Activated naive CD8-positive, alpha-beta T cell treated with anti-CD3 and anti-CD28 coated beads for 36 hours (primary cell): Measurements from ENCODE around the gene UBAC1. TPM values are rescaled to one million over a fixed set of nuclear protein-coding genes. Genes with fewer than 3 reads are reported as not detected.
A peak's percentile ranks its signal among the peaks of the same experiment; 100 is the strongest.
"Not testable (repeated sequence)": the region's sequence is repeated elsewhere in the genome, so short reads cannot be mapped to it uniquely, and the experiment has no call there.

Source experiments
- DNase-seq: peaks from one replicate; pipeline ENCODE4 v3.0.0; 2021
- H3K27ac Mint-ChIP-seq: one replicate; pipeline ENCODE4 v1.8.0; 2022; ENCODE audit warnings: mild to moderate bottlenecking, moderate library complexity, mixed read lengths
- H3K27me3 Mint-ChIP-seq: one replicate; pipeline ENCODE4 v1.8.0; 2022; ENCODE audit warnings: mild to moderate bottlenecking, mixed read lengths
- H3K36me3 Mint-ChIP-seq: one replicate; pipeline ENCODE4 v1.8.0; 2021; ENCODE audit warnings: mild to moderate bottlenecking, mixed read lengths
- H3K4me1 Mint-ChIP-seq: one replicate; pipeline ENCODE4 v1.8.0; 2021; ENCODE audit warnings: mixed read lengths
- H3K4me3 Mint-ChIP-seq: one replicate; pipeline ENCODE4 v1.8.0; 2022; ENCODE audit warnings: mild to moderate bottlenecking, moderate library complexity, mixed read lengths
- H3K9me3 Mint-ChIP-seq: one replicate; pipeline ENCODE4 v1.8.0; 2022; ENCODE audit warnings: mixed read lengths
- total RNA-seq, 2 experiments: library from RNA; stranded (reverse); gene quantifications; one replicate each; pipeline ENCODE4 v1.2.3, GENCODE V29; 2021

Gene UBAC1
- total RNA-seq, 2 experiments from 2014 or later, result 30.0 to 32.6 TPM

DNA sequence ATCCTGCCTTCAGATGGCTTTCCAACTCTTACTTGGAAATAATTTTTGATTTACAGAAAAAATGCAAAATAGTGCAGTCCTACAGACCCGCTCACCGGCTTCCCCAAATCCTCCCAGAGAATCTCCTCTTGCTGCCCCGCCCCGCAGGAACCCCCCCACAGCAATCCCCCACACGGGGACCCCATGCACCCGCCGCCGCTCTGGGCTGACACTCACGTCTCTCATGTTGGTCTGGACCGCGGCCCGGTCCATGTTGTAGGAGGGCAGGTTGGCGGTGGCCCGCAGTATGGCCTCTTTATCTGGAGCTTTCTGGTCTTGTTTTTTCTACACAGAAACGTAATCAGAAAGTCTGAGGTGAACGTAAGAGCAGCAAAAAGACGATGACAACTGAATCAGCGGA lies 13.6 kb downstream of the UBAC1 start:
- H3K36me3 Mint-ChIP-seq, result peaks cover 32% of the 10 kb centered on the region

DNA sequence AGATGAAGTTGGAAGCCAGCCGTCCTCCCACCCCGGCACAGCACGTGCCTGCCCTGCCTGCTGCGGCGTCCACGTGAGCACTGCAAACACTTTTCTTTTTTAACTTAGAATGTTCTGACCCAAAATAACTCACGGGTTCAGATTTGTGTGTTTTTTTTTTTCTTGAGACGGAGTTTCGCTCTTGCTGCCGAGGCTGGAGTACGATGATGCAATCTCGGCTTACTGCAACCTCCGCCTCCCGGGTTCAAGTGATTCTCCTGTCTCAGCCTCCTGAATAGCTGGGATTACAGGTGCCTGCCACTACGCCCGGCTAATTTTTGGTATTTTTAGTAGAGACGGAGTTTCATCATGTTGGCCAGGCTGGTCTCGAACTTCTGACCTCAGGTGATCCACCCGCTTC lies 14.1 kb downstream of the UBAC1 start:
- H3K27me3 Mint-ChIP-seq, H3K4me1 Mint-ChIP-seq, H3K27ac Mint-ChIP-seq, H3K9me3 Mint-ChIP-seq, DNase-seq, H3K4me3 Mint-ChIP-seq: not testable (repeated sequence)
- H3K36me3 Mint-ChIP-seq, result peaks cover 33% of the 10 kb centered on the region

More for the DNA sequence above, 13.6 kb downstream of the UBAC1 start:
- Mint-ChIP-seq H3K4me1 (no peaks in the 10 kb centered on the region), H3K9me3 (no peaks in the 10 kb centered on the region), H3K4me3 (no peak overlapping the region), H3K27ac (no peak overlapping the region), H3K27me3 (no peaks in the 10 kb centered on the region)
- DNase-seq, result no peak

DNA sequence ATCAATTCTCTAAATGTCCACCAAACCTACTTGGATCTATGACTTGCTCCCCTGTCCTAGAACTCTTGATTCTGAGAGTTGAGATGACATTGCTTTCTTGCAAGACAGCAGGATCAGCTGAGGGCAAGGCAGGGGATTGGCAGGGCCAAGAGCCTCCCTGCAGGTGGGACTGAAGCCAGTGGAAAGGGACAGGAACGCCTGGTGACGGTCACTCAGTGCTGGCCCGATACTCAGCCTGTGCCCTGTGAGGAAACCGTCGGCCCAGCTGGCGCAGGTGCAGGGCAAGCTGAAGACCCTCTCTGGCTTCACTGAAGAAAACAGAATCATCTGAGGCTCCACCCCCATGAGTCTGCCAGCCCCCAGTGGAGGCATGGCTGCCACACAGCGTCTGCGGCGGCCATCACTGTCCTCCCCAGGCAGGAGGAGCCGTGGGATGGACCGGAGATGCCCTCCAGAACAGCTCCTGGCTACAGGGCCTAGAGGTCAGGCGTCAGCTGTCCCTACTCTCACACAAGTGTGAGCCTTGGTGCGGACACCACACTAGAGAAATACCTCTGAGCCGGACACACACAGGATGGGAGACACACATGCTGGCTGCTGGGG lies 14.7 kb downstream of the UBAC1 start:
- H3K9me3 Mint-ChIP-seq, result no peaks in the 10 kb centered on the region
- no peak for DNase-seq

DNA sequence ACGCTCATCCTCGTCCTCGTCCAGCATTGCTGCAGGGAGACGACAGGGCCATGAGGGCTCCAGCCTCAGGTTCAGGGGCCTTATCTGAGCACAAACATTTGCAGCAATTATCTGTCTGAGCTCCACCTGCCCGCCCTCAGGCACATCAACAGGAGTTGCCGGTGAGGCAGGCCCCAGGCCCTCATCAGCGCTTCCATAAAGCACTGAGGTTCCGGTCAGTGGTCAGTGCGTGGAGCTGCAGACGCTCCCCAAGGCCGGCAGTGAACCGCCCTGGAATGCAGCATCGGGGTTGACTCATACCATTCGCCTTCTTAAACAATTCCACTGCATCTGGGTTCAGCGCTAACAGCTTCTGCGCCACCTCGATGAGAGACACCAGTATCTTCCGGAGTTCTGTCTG lies 15.2 kb downstream of the UBAC1 start:
- H3K9me3 Mint-ChIP-seq, result no peaks in the 10 kb centered on the region
- H3K27ac Mint-ChIP-seq, result no peak overlapping the region
- H3K4me3 Mint-ChIP-seq, result no peak overlapping the region
- no peaks in the 10 kb centered on the region for H3K27me3 Mint-ChIP-seq
- no peak for DNase-seq
- H3K4me1 Mint-ChIP-seq, result no peaks in the 10 kb centered on the region
- H3K36me3 Mint-ChIP-seq, result peaks cover 38% of the 10 kb centered on the region

More for the DNA sequence above, 14.7 kb downstream of the UBAC1 start:
- H3K27me3 Mint-ChIP-seq, result no peaks in the 10 kb centered on the region
- H3K4me3 Mint-ChIP-seq, result no peak overlapping the region
- H3K36me3 Mint-ChIP-seq, result peaks cover 36% of the 10 kb centered on the region
- H3K27ac Mint-ChIP-seq, result no peak overlapping the region
- no peaks in the 10 kb centered on the region for H3K4me1 Mint-ChIP-seq

DNA sequence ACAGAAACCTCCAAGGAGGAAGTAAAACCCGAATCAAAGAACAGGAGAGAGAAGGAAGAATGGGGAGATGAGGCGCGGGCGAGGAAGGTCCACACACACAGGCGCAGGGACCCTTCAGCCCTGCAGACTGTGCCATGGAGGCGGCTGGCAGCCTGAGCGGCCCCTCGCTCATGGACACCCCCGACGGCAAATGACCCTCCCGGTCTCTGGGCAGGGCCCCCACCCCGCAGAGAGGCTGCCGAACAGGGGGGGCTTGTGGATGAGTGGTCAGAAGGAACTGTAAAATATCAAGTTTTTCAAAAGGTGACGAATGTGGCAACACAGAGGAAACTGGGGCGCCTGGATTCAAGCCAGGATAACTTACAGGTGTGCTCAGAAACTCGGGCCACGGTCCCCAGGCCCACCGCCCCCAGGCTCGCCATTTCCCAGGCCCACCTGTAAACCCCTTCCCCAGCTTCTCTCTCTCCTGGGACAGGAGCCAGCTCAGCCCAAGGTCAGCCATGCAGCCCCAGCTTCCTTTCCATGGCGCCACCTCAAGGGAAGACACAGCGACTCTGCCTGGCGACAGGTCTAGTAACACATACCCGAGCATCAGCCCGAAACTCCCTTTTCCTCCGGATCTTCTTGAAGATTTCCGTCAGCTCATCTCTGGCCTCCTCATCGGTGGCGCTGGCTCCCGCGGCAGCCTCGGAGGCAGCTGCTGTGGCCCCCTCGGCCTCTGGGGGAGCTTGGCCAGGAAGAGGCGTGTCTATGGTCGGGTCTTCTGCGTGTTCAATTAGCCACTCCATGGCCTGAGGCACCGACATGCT lies 16.5 kb downstream of the UBAC1 start:
- H3K4me1 Mint-ChIP-seq, result no peaks in the 10 kb centered on the region
- H3K4me3 Mint-ChIP-seq, result no peak overlapping the region
- no peaks in the 10 kb centered on the region for H3K9me3 Mint-ChIP-seq
- H3K27me3 Mint-ChIP-seq, result peaks cover under 1% of the 10 kb centered on the region
- peaks cover 48% of the 10 kb centered on the region for H3K36me3 Mint-ChIP-seq
- no peak overlapping the region for H3K27ac Mint-ChIP-seq
- DNase-seq, result no peak

DNA sequence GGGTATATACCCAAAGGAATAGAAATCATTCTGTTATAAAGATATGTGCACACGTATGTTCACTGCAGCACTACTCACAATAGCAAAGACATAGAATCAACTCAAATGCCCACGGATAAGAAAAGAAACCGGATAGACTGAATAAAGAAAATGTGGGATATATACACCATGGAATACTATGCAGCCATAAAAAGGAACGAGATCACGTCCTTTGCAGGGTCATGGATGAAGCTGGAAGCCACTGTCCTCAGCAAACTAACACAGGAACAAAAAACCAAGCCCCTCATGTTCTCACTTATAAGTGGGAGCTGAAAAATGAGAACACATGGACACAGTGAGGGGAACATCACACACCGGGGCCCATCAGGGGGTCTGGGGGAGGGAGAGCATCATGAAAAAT lies 17.6 kb downstream of the UBAC1 start:
- H3K4me3 Mint-ChIP-seq, H3K27me3 Mint-ChIP-seq, H3K9me3 Mint-ChIP-seq, DNase-seq, H3K27ac Mint-ChIP-seq, H3K4me1 Mint-ChIP-seq: not testable (repeated sequence)
- H3K36me3 Mint-ChIP-seq, result peaks cover 56% of the 10 kb centered on the region

DNA sequence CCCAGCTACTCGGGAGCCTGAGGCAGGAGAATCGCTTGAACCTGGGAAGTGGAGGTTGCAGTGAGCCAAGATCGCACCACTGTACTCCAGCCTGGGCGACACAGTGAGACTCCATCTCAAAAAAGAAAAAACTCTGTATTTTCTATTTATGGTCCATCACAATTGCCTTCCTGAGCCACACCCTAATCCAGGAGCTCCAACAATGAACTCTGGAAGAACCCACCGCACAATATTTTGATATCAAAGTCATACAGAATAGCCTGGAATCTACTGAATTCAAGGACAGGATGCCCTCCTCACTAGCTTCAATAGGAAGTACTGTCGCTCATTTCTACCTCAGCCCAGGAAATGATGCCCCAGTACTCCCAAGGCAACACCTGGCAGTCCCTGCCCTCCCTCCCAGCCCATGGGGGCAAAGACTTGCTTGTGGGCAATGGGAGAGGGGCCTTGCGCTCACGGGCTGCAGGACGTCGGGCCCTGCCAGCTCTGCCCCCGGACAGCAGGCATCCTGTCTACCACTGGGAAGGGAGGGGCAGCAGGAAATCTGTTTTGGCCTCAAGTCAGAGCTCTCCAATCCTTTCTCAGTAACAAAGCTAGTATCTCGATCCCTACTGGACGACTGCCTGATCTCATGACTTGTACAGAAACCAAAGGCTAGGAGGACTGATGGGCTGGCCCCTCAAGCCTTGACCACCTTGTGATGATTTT lies 19.7 kb downstream of the UBAC1 start:
- no peak overlapping the region for H3K27ac Mint-ChIP-seq
- H3K9me3 Mint-ChIP-seq, result peaks cover 4% of the 10 kb centered on the region
- H3K4me3 Mint-ChIP-seq, result no peak overlapping the region
- DNase-seq, result no peak
- H3K27me3 Mint-ChIP-seq, result peaks cover 6% of the 10 kb centered on the region
- H3K36me3 Mint-ChIP-seq, result peaks cover 71% of the 10 kb centered on the region
- H3K4me1 Mint-ChIP-seq, result peaks cover 4% of the 10 kb centered on the region

DNA sequence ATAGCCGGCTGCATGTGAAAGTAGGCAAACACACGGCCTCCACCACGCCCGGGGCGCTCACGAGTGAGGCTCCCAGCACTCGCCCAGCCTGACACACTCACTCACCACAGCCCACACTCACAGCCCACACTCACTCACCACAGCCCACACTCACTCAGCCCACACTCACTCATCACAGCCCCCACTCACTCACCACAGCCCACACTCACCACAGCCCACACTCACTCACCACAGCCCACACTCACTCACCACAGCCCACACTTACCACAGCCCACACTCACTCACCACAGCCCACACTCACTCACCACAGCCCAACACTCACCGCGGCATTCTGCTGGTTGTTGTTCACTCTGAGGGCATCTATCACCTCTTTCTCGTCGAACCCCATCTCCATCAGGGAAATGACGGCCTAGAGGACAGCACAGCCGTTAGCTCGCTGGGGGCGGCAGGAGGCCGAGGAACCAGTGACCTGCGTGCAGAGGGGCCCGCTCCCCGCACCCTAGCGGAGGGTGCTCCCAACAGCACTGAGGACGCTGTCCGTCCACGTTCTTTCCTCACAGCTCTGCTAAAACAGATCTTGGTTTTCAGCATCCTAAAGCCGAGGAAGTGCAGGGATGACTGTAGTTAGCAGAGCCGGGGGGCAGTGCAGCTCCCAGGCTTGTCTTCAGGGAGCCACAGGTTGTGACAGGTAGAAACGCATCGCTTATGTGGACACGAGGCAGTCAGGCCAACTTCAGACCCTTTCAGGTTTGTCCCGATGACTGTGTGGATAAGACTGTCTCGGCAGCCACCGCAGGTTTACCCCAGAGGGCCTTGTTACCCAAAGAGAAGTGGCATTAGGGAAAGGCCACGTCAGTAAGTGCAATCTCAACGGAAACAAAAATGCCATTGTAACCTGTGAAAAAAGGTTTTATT lies 21.6 kb downstream of the UBAC1 start:
- Mint-ChIP-seq H3K4me3 (peak overlapping the region; percentile 70), H3K36me3 (peaks cover 71% of the 10 kb centered on the region), H3K9me3 (peaks cover 7% of the 10 kb centered on the region), H3K4me1 (peaks cover 4% of the 10 kb centered on the region), H3K27me3 (peaks cover 6% of the 10 kb centered on the region), H3K27ac (peak overlapping the region; percentile 91)
- peak; percentile 50 for DNase-seq

DNA sequence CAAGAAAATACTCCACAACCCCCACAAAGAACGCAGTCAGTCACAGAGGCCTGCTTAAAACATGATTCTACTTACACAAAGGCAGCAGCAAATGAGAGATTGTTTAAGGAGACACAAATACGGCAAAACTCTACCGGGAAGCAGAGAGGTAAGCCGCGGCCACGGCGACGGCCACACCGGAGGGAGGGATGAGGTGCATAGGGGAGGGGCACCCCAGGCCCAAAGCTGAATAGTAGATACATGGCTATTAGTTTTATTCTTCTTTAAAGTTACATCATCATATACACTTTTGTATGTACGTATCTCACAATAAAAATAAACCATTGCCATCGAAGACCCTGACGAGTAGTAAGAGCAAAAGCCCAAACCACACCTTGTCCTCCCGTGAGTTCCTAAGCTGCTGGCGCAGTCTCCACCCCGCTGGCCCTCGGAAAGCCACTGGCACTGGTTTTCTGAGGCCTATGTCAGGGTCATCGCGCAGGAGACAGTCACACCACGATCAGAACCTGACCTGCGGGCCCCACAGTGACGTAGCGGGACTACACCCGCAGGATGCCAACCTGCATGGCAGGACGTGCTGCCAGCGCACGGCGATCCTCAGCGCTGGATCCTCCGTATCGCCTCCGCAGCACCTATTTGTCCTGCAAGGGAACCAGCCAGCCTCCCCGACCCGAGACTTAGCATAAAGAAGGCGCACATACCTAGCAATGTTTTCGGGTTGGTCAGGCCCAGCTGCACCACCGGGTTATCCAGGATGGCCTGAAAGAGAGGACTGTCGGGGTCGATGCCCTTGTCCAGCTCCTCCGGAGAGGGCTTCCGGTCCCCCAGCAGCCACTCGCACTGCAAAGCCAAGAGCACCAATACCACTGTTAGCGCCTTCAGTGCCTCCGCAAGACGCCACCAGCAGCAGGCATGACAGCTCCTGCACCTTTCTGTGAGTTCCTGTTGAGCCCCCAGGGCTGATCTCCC lies 23.4 kb downstream of the UBAC1 start:
- H3K9me3 Mint-ChIP-seq, result peaks cover 7% of the 10 kb centered on the region
- peaks cover 4% of the 10 kb centered on the region for H3K4me1 Mint-ChIP-seq
- H3K4me3 Mint-ChIP-seq, result peak overlapping the region; percentile 23
- H3K27ac Mint-ChIP-seq, result no peak overlapping the region
- peaks cover 6% of the 10 kb centered on the region for H3K27me3 Mint-ChIP-seq
- peaks cover 62% of the 10 kb centered on the region for H3K36me3 Mint-ChIP-seq
- DNase-seq, result no peak

DNA sequence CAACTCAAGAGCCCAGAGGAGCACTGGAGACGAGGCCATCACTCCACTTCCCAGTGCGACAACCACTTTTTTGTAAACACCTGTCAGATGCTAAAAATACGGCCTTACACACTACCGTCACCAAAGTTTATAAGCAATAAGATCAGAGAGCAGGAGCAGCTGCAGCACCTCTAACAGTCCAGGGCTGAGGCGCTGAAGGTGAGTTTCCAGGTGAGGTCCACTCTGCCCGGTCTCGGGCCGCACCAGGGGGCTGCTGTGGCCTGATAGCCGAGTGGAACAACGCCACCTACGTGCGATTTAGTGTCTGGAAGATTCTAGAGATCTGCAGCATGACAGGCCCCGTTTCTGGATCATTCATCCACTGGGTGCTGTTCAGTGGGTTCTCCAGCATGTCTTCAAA lies 28.1 kb downstream of the UBAC1 start:
- DNase-seq, result no peak
- Mint-ChIP-seq H3K27me3 (no peaks in the 10 kb centered on the region), H3K4me1 (no peaks in the 10 kb centered on the region), H3K36me3 (peaks cover 35% of the 10 kb centered on the region), H3K27ac (no peak overlapping the region), H3K4me3 (no peak overlapping the region), H3K9me3 (peaks cover 3% of the 10 kb centered on the region)

DNA sequence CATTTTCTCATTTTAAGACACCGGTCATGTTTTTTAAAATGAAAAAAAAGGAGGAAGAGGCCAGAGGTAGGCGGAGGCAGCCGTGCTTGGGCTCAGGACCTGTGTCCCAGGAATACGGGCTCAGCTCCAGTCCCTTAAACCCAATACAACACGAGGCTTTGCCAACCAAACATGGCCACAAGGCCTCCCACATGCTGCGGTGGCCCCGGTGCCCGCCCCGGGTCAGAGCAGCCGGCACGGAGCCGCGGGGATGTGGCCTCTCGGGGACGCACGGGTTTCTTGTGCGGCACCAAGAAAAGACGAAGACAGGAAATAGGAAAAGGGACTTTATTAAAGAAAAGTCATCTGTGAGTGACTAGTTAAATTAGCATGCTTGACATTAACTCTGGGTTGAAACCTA lies 28.5 kb downstream of the UBAC1 start:
- Mint-ChIP-seq H3K36me3 (peaks cover 33% of the 10 kb centered on the region), H3K4me3 (no peak overlapping the region), H3K27me3 (no peaks in the 10 kb centered on the region), H3K9me3 (peaks cover 3% of the 10 kb centered on the region), H3K27ac (no peak overlapping the region), H3K4me1 (no peaks in the 10 kb centered on the region)
- no peak for DNase-seq

DNA sequence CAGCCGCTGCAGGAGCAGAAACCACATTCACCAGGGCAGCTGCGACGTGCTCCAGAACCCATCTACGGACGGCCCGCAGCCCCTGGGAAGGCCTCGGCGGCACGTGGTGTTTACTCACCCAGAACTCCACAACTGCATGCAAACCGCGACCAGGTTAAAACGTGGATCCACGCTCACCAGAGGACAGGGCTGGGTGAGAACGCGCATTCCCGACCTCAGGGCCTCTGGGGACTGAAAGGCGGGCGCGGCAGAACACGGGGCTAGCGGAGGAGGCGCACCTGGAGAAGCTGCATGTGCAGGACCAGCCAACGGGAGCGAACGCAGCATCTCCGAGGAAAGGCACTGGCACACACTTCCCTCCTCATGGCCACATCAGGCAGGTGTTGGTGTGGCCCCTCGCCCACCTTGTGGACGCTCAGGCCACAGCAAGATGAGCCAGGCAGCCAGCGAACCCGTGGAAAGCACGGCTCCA lies 29.8 kb downstream of the UBAC1 start:
- H3K36me3 Mint-ChIP-seq, result peaks cover 21% of the 10 kb centered on the region

DNA sequence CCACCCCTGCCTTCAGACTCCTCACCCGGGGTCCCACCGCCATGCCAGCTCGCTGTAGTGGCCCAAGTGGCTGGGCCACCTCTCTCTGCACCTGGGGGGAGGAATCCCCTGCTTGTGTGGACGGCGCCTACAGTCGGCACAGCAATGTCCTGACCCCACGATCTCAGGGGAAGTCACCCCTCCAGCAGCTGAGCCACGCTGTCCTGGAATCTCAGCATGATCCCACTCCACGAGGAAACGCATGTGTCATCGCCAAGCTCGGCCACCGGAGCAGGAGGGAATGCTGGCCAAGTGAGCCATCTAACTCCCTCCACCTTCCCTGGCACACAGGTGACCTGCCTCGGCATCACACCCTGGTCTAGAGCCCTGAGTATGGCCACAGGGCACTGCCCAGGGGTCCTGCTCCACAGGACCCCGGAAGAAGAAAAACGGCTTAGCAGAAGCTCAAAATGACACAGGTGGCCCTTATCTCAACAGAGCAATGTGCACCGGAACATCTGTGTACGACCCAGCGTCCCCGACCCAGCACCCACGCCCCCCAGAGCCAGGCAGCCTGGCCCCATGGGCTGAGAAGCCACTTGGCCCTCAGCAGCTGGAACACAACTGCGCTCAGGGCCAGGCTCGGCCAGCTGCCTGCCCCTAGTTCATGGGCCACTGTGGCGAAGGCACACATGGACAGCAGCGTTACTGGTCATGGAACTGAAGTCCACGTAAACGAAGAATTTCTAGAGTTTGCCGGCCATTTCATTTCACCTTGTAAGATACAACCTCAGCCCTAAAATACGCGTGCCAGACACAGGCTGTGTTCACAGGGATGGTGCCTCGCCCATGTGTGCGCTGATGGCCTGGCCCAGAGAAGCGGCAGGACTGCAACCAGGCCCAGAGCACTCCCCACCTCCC lies 30.5 kb downstream of the UBAC1 start:
- no peaks in the 10 kb centered on the region for H3K27me3 Mint-ChIP-seq
- H3K27ac Mint-ChIP-seq, result no peak overlapping the region
- no peak overlapping the region for H3K4me3 Mint-ChIP-seq
- no peak for DNase-seq
- peaks cover 19% of the 10 kb centered on the region for H3K36me3 Mint-ChIP-seq
- H3K4me1 Mint-ChIP-seq, result peaks cover 6% of the 10 kb centered on the region
- no peaks in the 10 kb centered on the region for H3K9me3 Mint-ChIP-seq

More for the DNA sequence above, 29.8 kb downstream of the UBAC1 start:
- no peak overlapping the region for H3K4me3 Mint-ChIP-seq
- H3K27ac Mint-ChIP-seq, result no peak overlapping the region
- DNase-seq, result no peak
- no peaks in the 10 kb centered on the region for H3K27me3 Mint-ChIP-seq
- H3K4me1 Mint-ChIP-seq, result peaks cover 1% of the 10 kb centered on the region
- peaks cover 3% of the 10 kb centered on the region for H3K9me3 Mint-ChIP-seq
